CD1c-positive myeloid dendritic cell (primary cell): ENCODE results near the gene NDUFS3.

Experiments used
- DNase-seq: peaks from one replicate; pipeline ENCODE4 v3.0.0-alpha.2; 2016; ENCODE audit errors: extremely low spot score

The NDUFS3 gene

GRCh38 chr11:47589977-47590861, 11.3 kb downstream of the NDUFS3 start:
- DNase-seq: no peak

- no peak for DNase-seq
Observed at GRCh38 chr11:47591764-47592163, 12.9 kb downstream of the NDUFS3 start.

GRCh38 chr11:47592251-47592650, 13.4 kb downstream of the NDUFS3 start:
- no peak for DNase-seq

- DNase-seq: no peak
Observed at GRCh38 chr11:47592970-47593369, 14.1 kb downstream of the NDUFS3 start.

GRCh38 chr11:47593492-47593933, 14.6 kb downstream of the NDUFS3 start:
- DNase-seq: no peak

GRCh38 chr11:47593934-47594855, 15.3 kb downstream of the NDUFS3 start, which contains the start of gene C1QTNF4:
Gene C1QTNF4 (minus strand): TSS chr11:47594411. CDS start chr11:47590810, 3,601 bp downstream.
- DNase-seq: no peak

GRCh38 chr11:47595029-47595428, 16.2 kb downstream of the NDUFS3 start:
- no peak for DNase-seq

GRCh38 chr11:47595967-47596366, 17.1 kb downstream of the NDUFS3 start:
- DNase-seq: no peak

- DNase-seq: no peak
Observed at GRCh38 chr11:47599902-47600301, 21.0 kb downstream of the NDUFS3 start.

- DNase-seq: no peak
Observed at GRCh38 chr11:47603295-47603694, 24.4 kb downstream of the NDUFS3 start.

- DNase-seq: no peak
Observed at GRCh38 chr11:47605921-47606320, 27.0 kb downstream of the NDUFS3 start.

GRCh38 chr11:47606731-47607130, 27.9 kb downstream of the NDUFS3 start:
- DNase-seq: no peak

- DNase-seq: no peak
Observed at GRCh38 chr11:47607380-47607779, 28.5 kb downstream of the NDUFS3 start.

GRCh38 chr11:47609675-47610074, 30.8 kb downstream of the NDUFS3 start:
- DNase-seq: no peak

- DNase-seq: peak; percentile 61
Observed at GRCh38 chr11:47611348-47611794, 32.5 kb downstream of the NDUFS3 start.

- DNase-seq: no peak
Observed at GRCh38 chr11:47615249-47615648, 36.4 kb downstream of the NDUFS3 start.

- peak; percentile 57 for DNase-seq
Observed at GRCh38 chr11:47616726-47617416, 38.0 kb downstream of the NDUFS3 start.

GRCh38 chr11:47617417-47617809, 38.5 kb downstream of the NDUFS3 start:
- DNase-seq: no peak

GRCh38 chr11:47620836-47621378, 42.0 kb downstream of the NDUFS3 start:
- DNase-seq: no peak

GRCh38 chr11:47626234-47626633, 47.4 kb downstream of the NDUFS3 start:
- DNase-seq: no peak

GRCh38 chr11:47628026-47628425, 49.2 kb downstream of the NDUFS3 start:
- DNase-seq: no peak
